Mesenteric fat pad (tissue), 1 donor: Measurements from ENCODE around the gene ADPGK. TPM values are rescaled to one million over a fixed set of nuclear protein-coding genes. Genes with fewer than 3 reads are reported as not detected.

ENCODE experiments used
- DNase-seq: peaks from one replicate; pipeline ENCODE4 v3.0.0-alpha.2; 2020; ENCODE audit warnings: low spot score
- total RNA-seq: library from RNA; stranded (reverse); fragmentation: NEBNext Ultra II Directional; extraction: Animal tissue kit (Norgen Biotek cat#: 25700); gene quantifications from one replicate; pipeline ENCODE4 v1.2.1, GENCODE V29; 2021
- donor health status: DM: yes; HTN: yes; CAD: no.

Gene ADPGK
- total RNA-seq, 1 donor from 2014 or later: 55.5 TPM

DNA sequence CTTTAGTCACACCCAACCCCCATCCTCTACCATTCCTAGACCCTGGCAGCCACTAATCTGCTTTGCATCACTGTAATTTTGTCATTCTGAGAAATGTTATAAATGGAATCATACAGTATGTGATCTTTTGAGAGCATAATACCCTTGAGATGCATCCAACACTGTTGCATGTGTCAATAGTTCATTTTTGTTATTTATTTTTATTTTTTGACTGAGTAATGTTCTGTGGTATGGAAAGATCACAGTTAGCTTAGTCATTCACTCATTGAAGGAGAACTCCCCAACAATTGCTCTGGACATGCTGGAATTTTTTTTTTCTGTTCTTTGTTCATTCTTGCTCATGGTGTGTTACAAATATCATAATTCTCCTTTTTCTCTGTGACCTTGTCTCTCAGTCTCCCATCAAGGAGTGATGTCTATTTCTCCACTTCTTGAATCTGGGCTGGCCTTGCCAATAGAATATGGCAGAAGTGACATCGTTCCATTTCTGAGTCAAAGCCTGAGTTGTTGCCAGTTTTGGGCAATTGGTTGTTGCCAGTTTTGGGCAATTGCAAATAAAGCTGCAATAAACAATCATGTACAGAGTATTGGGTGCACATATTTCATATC, 6.8 kb upstream of the ADPGK start:
- DNase-seq: no peak

DNA sequence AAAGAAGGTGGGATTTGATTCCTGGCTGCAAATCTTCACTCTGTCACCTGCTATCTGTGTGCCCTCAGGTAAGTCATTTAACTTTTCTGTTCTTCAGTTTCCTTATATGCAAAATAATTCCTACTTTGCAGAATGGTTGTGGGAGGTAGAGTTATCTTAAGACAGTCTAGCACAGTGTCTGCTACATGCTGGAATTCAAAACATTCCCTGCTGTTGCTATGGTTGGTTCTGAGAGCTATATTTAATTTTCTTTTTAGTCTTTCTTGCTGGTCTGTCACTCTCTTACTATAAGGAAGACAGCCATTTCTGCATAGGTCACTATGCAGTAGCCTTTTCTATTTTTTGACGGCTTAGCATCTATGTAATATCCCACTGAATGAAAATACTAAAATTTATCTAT, 4.0 kb upstream of the ADPGK start:
- no peak for DNase-seq

DNA sequence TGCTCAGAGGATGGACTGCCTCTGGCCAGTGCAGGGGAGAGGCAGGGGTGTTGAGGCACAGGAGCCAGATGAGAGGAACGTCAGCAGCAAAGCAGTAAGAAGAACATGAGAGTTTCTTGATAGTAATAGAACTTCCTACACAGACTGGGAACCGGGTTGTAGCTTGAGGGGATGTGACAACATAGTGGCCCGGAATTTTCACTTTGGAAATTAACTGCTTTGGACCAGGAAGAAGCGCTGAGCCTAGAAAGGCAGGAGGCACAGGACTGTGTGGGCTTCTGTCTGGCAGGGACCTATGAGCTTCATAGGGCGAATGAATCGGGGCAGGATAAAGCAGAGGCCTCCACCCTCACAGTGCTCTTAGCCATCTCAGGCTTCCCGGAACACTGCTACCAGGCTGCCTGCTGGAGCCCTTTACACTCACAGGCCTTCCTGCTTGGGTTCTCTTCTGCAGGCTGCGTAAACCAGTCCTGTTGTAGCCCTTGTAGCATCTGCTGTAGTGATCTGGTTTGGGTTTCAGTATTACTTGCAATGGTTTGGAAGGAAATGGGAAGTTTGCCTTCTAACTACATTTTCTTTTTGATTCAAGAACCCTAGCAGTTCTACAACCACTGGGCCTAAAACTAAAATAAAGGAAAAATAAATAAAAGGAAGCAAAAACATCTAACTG, 3.3 kb upstream of the ADPGK start:
- no peak for DNase-seq

DNA sequence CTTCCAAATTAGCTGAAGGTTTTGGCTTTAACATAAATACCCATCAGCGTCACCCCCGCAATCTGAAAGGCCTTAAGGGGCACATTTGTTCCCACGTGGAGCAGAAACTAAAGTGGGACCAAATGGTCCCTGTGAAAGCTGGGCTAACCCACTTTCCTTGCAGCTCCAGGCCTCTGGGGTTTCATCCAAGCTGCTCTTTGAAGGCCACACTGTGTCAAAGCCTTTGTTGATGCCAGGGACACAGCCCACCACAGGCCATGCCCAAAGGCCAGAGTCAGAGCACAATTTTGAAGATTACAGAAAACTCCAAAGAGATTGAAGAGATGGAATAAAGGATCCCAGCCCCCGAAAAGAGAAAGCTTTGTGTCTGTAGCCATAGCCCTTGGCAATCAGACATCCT, 2.7 kb upstream of the ADPGK start:
- no peak for DNase-seq

DNA sequence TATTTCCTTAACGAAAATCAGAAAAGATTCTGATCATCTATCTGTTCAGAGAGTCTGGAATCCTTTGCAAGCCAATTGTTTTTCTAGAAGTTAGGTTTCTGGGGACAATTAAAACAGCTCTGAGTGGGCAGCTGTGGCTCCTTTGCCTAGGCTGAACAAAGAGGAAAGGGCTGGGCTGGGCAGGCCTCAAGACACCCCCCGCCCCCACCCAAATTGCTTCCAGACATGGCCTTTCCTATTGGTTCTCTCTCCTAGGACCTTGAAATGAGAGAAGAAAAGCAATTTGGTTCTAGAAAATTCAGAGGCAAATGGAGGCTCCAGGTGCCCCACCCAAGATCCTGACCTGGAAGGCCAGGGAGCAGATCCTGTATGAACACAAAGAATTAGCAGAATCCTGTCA, 2.3 kb upstream of the ADPGK start:
- DNase-seq: no peak

DNA sequence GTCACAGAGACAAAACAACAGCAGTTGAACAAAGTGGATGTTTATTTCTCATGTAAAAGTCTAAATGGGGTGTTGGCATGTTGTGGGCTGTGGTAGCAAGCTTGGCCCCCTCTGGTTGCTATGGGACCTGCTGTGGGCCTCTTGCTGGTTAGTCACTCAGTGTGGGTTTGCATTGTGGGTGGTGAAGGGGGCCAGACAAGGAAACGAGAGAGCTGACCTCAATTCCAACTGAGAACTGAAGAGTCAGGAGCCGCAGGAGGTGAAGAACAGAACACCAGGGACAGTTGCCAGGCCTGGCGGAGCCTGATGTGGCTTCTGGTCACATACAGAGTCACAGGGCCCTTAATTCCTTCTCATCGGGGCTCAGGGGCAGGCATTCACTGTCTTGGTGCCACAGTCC, 1.9 kb upstream of the ADPGK start:
- no peak for DNase-seq

DNA sequence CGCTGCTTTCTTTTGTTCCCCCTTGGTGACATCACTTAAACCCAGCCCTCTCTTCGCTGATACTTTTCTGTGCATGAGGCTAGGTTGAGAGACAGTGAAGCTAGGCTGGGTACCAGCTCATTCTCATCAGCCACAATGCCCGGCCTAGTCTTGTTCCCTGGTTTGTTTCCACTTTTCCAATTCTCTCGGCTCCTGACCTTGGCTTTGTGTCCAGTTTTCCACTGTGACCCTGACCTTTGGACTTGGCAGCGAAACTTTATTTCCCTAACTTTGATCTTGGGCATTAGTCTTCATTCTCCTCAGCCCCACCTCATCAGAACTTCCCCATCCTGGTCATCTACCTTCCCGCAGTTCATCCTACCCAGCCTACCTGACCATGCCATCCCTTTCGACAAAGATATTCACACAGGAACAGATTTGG, 908 bp upstream of the ADPGK start:
- no peak for DNase-seq

DNA sequence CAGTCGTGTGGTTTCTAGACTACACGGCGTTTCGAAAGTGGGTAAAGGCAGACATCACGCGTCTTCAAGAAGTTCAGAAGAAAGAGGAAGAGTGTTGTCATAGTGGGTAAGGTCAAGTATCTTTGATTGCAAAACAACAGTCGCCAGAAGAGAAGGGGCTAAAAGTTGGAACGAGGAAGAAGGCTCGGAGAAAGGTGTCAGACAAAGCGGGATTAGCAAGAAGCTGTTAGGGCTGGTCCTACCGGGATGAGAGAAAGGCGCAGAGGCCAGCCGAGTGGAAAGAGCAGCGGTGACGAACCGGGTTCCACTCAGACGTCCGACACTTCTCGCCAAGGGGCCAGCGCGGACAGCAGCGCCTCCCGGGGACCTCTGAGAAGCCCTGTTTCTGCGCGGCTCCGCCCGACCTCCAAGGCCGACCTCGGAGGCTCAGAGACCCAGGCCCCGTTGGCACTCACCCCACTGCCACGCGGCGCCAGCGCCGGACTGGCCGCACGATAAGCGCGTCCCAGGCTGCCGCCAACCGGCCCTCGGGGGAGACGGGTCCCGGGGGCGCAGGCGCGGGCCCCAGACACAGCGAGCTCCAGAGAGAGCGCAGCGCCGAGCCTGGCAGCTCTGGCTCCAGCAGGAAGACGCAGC, 436 bp downstream of the ADPGK start:
- DNase-seq: no peak

DNA sequence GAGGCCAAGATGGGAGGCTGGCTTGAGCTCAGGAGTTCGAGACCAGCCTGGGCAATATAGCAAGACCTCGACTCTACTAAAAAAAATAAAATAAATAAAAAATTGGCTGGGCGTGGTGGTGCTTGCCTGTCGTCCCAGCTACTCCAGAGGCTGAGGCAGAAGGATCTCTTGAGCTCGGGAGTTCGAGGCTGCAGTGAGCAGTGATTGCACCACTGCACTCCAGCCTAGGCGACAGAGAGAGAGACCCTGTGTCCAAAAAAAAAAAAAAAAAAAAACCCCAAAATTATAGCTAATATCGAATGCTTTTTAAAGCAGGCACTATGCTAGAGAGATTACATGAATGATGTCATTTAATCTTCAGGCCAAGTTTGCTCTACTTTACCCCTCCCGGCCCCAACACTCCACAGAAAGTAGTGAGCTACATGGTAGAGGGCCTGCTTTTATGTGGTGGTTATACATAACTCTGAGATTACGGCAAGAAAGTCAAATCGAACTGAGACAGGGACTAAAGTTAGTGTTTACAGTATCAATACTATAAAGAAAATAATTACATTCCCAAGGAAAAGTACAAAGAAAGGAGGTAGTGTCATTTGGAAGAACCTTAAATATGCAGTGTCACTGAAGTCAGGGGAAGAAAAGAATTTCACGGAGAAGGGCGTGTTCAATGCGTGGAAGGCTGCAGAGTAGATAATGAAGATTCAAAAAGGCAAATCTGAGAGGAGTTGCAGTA, 1.1 kb downstream of the ADPGK start:
- DNase-seq: no peak

DNA sequence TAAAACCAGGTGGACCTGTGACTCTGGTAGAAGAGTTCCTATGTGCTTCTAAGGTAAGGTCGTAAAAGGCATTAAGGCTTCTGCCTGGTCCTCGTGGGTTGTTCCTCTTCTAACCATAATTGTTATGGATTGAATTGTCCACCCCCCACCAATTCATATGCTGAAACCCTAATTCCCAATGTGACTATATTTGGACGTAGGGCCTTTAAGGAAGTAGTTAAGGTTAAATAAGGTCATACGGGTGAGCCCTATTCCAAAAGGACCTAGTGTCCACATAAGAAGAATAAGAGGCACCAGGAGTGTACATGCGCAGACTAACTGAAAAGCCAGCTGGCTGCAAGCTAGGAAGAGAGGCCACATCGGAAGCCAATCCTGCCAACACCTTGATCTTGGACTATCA, 1.9 kb downstream of the ADPGK start:
- no peak for DNase-seq

DNA sequence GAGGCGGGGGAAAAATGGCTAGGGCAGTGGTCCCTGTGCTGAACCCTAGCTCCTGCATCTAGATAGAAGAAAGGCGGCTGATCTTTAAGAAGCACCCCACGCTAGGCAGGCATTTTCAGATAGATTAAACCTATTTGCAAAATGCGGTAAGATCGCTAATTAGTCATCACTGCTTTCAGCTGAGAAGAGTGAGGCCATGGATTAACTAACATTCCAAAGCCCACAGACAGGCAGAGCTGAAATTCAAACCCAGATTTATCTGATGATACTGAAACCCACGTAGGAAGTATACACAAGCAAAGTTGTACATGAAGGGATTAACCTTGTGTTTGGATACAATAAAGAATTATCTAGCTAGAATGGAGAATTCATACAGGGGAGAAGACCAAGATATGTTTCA, 4.8 kb downstream of the ADPGK start:
- DNase-seq: no peak

DNA sequence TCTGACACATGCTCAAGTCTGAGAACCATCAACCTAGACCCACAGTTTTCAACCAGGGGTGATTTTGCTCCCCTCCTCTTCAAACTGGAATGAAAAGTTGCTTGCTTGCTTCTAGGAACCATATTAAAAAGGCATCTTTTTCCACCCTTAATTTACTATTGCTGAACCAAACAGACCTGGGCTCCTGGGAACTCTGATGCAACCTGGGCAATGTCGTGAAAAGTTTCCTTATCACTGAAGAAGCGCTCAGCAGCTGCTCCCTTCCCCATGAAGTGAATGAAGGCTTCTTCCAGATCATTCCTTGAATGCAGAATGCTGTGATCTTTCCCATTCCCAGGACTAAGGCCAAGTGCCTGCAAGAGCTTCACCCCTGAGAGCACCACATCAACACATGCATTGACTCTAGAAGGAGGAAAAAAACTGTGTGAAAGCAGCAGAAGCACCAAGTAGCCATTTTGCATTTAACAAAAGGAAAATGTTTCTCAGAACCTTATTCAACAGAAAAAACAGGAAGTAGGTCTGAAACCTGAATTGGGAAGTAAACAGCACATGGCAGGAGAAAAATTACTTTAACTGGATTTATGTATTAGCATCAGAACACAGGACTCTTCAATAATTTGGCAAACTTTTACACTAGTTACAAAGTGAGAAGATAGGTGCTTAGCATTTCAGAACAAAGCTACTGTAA, 8.7 kb downstream of the ADPGK start:
- DNase-seq: no peak

DNA sequence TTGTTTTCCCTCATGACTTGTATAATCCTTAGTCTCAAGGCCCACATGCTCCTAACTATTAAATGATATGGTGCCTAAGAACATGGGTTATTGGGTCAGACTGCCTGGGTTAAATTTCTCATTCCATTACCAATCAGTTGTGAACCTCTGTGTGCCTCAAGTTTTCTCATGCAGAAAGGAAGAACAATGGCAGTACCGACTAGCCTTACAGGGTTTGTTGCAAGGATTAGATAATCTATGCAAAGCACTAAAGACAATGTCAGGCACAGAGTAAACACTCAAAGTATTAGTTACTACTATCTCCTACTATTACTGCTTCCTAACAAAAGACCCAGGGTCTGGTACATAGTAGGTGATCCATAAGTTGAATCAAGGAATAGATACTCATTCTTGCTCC, 12.2 kb downstream of the ADPGK start:
- no peak for DNase-seq

DNA sequence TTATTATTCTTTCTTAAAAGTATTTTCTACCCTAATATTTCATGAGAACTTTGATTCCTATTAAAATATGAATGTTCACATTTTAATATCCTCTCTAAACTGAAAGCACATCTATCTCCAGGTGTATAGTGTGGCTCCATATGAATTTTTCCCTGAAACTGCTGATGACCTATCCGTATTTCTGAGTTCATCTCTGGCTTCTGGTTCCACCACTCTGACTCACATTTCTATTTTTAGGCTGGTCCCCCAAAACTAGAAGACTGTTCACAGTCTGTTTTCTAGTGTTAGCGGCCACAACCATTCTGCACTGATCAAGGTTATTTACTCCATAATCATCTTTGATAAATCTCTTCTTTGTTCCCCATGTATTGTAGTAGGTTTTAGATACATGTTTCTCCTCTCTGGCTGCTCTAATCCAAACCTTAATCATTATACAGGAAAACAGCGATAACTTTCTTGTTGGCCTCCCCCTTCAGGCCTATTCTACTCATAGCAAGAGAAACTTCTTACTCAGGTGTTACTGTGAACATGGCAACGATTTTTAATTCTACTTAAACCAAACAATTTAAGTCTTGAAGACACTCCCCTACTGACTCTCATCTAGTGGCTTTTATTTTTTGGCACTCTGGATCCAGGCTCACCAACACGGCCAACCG, 12.8 kb downstream of the ADPGK start:
- no peak for DNase-seq

DNA sequence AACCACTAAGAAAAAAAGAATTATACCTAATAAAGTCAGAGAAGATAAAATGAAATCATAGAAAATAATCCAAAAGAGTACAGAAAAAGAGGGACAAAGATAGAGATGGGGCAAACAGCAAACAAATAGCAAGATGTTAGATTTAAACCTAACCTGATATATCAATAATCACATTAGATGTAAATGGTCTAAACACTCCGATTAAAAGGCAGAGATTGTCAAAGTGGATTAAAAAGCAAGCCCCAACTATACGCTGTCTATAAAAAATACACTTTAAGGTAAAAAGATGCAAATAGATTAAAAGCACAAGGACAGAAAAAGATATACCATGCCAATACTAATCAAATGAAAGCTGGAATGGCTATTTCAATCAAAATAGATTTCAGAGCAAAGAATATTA, 16.8 kb downstream of the ADPGK start:
- no peak for DNase-seq

DNA sequence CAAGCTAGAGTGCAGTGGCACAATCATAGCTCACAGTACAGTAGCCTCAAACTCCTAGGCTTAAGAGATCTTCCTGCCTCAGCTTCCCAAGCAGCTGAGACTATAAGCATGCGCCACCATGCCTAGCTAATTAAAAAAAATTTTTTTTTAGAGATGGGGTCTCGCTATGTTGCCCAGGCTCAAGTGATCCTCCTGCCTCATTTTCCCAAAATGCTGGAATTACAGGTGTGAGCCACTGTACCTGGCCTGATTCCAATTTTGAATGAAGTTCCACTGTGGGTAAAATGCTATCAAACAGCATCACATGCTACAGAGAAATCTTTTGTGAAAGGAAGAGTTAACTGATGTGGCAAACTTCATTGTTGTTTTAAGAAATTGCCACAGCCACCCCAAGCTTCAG, 17.5 kb downstream of the ADPGK start:
- no peak for DNase-seq

DNA sequence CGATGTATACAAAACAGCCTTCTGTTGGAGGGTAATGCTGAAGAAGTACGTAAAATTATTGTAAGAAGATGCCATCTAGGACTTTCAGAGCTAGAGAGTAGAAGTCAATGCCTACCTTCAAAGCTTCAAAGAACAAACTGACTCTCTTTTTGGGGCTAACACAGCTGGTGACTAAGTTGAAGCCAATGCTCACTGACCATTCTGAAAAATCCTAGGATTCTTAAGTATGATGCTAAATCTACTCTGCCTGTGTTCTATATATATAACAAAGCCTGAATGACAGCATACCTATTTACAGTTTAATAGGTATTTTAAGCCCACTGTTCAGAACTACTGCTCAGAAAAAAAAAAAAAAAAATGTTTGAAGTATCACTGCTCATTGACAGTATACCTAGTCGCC, 18.9 kb downstream of the ADPGK start:
- no peak for DNase-seq

DNA sequence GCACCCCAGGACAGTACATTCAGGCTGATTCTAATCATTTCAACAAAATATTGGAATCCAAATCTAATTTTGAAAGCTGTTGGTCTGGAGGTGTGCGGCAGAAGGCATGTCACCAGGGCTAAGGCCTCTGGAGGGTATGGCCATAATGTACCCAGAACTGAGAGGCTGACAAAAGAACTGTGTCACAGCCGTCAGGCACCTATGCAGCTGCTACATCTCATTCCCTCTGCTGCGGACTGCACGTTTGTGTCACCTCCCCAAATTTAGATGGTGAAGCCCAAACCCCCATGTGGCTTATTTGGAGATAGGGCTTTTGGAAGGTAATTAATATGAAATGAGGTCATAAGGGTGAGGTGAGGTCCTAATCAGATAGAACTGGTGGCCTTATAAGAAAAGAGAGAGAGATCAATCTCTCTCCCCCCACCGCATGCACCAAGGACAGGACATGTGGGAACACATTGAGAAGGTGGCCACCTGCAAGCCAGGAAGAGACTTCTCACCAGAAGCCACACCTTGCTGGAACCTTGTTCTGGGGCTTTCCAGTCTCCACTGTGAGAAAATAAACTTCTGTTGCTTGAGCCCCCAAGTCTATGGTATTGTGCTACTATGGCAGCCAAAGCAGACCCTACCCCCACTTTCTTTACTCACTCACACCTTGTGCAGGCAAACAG, 22.8 kb downstream of the ADPGK start:
- DNase-seq: no peak

DNA sequence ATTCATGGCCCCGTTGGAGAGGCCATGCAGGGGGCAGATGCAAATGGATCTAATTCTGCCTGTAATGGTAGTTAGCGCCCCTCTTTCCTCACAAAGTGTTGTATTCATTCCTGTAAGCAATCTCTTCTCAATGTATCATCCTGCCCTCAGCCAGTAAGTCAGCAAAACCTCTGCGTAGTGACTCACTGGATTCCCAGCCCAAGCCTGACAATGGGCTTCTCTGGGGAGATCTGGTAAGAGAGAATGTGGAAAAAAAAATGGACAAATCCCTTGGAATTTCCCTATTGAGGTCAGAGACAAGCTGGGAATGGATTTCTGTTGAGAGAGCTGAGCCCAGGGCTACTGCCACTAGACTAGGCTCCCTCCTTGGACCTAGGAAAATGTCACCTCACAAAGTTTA, 25.4 kb downstream of the ADPGK start:
- DNase-seq: no peak

DNA sequence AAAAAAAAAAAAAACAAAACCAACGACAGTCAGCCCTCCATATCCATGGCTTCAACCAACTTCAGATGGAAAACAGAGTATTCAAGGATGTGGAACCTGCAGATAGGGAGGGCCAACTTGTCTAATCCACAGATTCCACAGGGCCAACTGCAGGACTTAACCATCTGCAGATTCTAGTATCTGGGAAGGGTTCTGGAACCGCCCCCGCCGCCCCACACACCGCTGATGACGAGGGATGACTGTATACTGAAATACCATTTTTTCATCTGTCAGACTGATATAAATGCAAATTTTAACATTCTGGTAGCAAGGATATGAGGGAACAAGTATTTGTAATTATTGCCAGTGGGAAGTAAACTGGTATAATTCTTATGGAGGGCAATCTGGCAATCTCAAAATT, 29.5 kb downstream of the ADPGK start:
- no peak for DNase-seq
